ENCODE data around the gene PLEKHG1.
A peak's percentile ranks its signal among the peaks of the same experiment; 100 is the strongest.

Gene PLEKHG1

DNA sequence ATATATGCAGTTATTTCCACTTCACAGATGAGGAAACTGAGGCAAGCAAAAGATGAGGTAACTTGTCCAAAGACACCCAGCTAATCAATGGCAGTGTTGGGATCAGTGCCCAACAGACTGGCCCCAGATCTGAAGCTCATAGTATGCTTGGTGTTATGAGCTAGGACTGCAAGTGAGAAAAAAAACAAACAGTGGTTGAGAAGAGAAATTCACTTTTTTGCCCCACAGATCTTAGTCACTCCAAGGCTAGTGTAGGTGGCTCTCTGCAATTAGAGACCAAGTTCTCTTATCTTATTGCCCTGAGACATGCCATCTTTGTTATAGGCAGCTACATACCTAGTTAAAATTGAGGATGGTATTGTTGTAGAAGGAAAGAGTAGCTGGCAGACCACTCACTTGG, 16.3 kb downstream of the PLEKHG1 start:
- Histone ChIP-seq H3K27me3 (ENCODE audit: control insufficient read depth in 2 of 2, insufficient read depth in 2 of 2, low read length in 2 of 2) (no peaks in the 10 kb centered on the region), H3K9me3 (ENCODE audit: control insufficient read depth in 2 of 2, low read length in 2 of 2) (no peaks in the 10 kb centered on the region), H3K4me3 (ENCODE audit: low read length in 2 of 2) (no peak overlapping the region), H3K4me1 (ENCODE audit: control insufficient read depth in 2 of 2, insufficient read depth in 2 of 2, low read length in 2 of 2) (peaks cover 2 to 21% of the 10 kb centered on the region in 2 donors), H3K9ac (ENCODE audit: low read depth in 1 of 2, low read length in 2 of 2) (no peak overlapping the region), H3K36me3 (ENCODE audit: control insufficient read depth in 2 of 2, insufficient read depth in 2 of 2, low read length in 2 of 2) (no peaks in the 10 kb centered on the region), H3K27ac (ENCODE audit: low read depth in 2 of 2, low read length in 2 of 2) (no peak overlapping the region)

DNA sequence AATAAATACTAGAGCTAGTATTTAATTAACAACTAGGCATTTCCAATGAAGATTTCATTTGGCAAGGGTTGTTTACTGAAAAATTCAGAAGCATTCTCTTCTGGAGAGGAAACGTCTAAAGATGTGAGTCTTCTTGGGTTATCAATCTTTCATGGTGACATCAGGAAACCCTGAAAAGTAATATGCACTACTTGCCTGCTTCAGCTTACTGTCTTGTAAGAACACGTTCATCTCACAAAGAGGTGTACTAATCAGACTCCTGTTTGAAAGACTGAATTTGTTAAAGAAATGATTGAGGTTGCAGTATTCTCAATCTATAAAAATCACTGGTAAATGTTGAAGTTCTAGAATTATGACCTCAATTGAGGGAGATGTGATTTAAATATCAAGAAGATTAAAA, 16.9 kb downstream of the PLEKHG1 start:
- Histone ChIP-seq H3K4me3 (ENCODE audit: low read length in 2 of 2) (no peak overlapping the region), H3K36me3 (ENCODE audit: control insufficient read depth in 2 of 2, insufficient read depth in 2 of 2, low read length in 2 of 2) (no peaks in the 10 kb centered on the region), H3K4me1 (ENCODE audit: control insufficient read depth in 2 of 2, insufficient read depth in 2 of 2, low read length in 2 of 2) (peaks cover 2 to 25% of the 10 kb centered on the region in 2 donors), H3K9me3 (ENCODE audit: control insufficient read depth in 2 of 2, low read length in 2 of 2) (no peaks in the 10 kb centered on the region), H3K27ac (ENCODE audit: low read depth in 2 of 2, low read length in 2 of 2) (no peak overlapping the region), H3K27me3 (ENCODE audit: control insufficient read depth in 2 of 2, insufficient read depth in 2 of 2, low read length in 2 of 2) (no peaks in the 10 kb centered on the region), H3K9ac (ENCODE audit: low read depth in 1 of 2, low read length in 2 of 2) (no peak overlapping the region)

DNA sequence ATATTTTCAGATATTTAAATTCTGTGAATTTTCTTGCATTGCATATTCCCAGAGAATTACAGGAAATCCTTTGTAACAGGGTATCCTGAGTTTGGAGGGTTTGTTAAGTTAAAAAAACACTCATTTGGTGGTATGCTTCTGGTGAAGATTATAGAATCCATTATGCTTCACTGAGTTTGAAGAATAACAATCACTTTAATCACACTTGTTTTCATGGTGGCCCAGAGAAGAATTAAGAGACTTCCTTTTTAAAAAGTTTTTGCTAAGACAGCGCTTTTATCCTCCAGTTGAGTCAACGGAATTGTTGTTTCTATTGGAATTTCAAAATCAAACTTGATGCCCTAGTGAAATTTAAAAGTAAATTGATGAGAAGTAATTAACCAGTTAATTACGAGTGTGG, 17.4 kb downstream of the PLEKHG1 start:
- Histone ChIP-seq H3K4me3 (ENCODE audit: low read length in 2 of 2) (no peak overlapping the region), H3K9me3 (ENCODE audit: control insufficient read depth in 2 of 2, low read length in 2 of 2) (no peaks in the 10 kb centered on the region), H3K36me3 (ENCODE audit: control insufficient read depth in 2 of 2, insufficient read depth in 2 of 2, low read length in 2 of 2) (no peaks in the 10 kb centered on the region), H3K27me3 (ENCODE audit: control insufficient read depth in 2 of 2, insufficient read depth in 2 of 2, low read length in 2 of 2) (no peaks in the 10 kb centered on the region), H3K4me1 (ENCODE audit: control insufficient read depth in 2 of 2, insufficient read depth in 2 of 2, low read length in 2 of 2) (peaks cover 2 to 25% of the 10 kb centered on the region in 2 donors), H3K27ac (ENCODE audit: low read depth in 2 of 2, low read length in 2 of 2) (peak overlapping the region in 1 of 2 donors; percentile 46), H3K9ac (ENCODE audit: low read depth in 1 of 2, low read length in 2 of 2) (no peak overlapping the region)

DNA sequence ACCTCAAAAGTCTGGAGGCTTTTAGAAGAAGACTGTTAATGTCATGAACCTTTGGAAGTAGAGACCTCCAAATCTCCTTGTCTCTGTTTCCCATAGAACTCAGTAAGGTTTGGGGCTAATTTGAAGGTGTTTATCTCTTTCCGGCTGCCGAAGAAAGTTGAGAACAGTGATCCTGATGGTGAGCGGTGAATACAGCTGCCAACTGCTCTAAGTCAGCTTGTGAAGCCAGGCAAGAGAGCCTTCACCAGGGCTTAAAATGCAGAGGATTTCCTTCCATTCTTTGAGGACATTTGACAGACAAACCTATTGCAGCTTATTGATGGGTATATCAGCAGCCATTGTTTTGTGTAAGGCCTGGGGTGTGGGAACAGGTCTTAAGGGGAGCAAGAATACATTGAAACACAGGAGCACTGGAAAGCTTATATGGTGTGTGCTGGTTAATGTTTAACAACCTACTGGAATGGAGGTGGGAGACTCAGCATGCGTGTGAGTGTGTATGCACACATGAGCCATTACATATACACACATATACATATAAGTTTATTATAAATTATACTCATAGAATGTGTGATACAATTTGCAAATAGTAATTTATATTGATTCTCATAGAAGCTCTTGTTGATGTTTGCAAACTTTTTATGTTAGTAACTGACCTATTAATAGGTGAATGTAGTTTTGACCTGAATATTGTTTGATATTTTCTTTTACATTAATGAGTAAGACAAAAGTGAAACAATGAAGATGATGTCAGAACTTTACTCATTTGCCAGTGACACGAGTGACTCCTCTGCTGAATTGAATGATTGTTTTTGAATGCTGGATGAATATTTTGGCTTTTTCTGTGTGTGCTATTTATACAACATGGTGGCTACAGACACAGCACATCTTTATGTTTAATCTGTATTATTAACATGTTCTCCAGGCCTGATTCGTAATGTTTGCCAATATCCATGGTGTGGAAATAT, 18.1 kb downstream of the PLEKHG1 start:
- Histone ChIP-seq H3K27ac (ENCODE audit: low read depth in 2 of 2, low read length in 2 of 2) (peak overlapping the region; percentile 0 to 46), H3K36me3 (ENCODE audit: control insufficient read depth in 2 of 2, insufficient read depth in 2 of 2, low read length in 2 of 2) (no peaks in the 10 kb centered on the region), H3K4me1 (ENCODE audit: control insufficient read depth in 2 of 2, insufficient read depth in 2 of 2, low read length in 2 of 2) (peaks cover 2 to 25% of the 10 kb centered on the region in 2 donors), H3K27me3 (ENCODE audit: control insufficient read depth in 2 of 2, insufficient read depth in 2 of 2, low read length in 2 of 2) (no peaks in the 10 kb centered on the region), H3K4me3 (ENCODE audit: low read length in 2 of 2) (peak overlapping the region in 1 of 2 donors; percentile 9), H3K9ac (ENCODE audit: low read depth in 1 of 2, low read length in 2 of 2) (no peak overlapping the region), H3K9me3 (ENCODE audit: control insufficient read depth in 2 of 2, low read length in 2 of 2) (no peaks in the 10 kb centered on the region)

DNA sequence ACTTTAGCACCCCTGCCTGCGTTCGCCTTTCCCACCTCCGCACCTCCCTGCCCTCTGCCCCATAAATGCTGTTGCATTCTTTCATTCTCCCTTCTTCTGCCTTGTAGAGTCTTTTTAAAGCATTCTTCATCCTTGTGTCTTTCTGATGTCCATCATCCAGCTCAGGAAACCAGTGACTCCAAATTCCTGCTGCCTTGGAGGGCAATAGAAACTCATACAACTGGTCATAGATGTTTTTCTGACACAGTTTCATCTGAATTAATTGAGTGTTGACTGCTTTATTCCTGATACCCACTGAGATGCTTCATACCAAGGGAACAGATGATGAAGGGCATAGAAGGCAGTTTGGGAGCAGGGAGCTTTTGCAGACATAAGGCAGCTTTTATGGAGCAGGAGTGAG, 19.6 kb downstream of the PLEKHG1 start:
- Histone ChIP-seq H3K9me3 (ENCODE audit: control insufficient read depth in 2 of 2, low read length in 2 of 2) (no peaks in the 10 kb centered on the region), H3K9ac (ENCODE audit: low read depth in 1 of 2, low read length in 2 of 2) (no peak overlapping the region), H3K4me3 (ENCODE audit: low read length in 2 of 2) (no peak overlapping the region), H3K27ac (ENCODE audit: low read depth in 2 of 2, low read length in 2 of 2) (peak overlapping the region in 1 of 2 donors; percentile 79), H3K36me3 (ENCODE audit: control insufficient read depth in 2 of 2, insufficient read depth in 2 of 2, low read length in 2 of 2) (no peaks in the 10 kb centered on the region), H3K4me1 (ENCODE audit: control insufficient read depth in 2 of 2, insufficient read depth in 2 of 2, low read length in 2 of 2) (peaks cover 8 to 22% of the 10 kb centered on the region in 2 donors), H3K27me3 (ENCODE audit: control insufficient read depth in 2 of 2, insufficient read depth in 2 of 2, low read length in 2 of 2) (no peaks in the 10 kb centered on the region)

DNA sequence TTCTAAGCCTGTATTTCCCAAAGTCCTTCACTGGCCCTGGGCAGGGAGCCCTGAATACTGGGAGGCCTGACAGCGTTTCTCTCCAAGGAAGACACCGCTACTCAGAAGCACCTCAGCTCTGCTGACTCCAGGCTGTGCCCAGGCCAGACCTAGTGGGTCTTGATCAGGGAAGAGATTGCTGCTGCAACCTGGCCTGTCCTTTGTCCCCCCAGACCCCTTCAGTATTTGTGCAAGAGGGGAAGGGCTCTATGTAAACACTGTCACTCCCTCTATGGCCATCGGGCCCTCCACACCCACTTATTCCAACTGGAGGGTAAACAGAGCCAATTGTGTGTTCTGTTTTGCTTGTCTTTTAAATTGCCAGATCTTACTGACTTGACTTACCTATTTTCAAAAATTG, 20.6 kb downstream of the PLEKHG1 start:
- Histone ChIP-seq H3K9ac (ENCODE audit: low read depth in 1 of 2, low read length in 2 of 2) (no peak overlapping the region), H3K27ac (ENCODE audit: low read depth in 2 of 2, low read length in 2 of 2) (peak overlapping the region; percentile 49 to 79)

DNA sequence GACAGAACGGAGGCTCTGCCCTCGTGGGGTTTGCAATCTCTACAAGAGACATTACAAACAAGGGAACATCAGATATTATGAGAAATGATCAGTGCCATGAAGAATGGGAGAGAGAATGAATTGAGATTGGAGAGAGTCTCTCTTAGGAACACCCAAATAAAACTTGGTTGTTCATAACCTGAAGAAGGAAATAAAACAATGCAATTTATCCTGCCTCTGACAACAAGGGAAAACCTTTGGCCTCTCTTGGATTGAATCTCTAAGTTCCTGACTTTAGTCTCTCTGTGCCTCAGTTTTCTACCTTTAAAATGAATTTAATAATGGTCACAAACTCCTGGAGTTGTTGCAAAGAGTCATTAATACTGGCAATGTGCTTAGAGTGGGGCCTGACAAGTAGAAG, 21.1 kb downstream of the PLEKHG1 start:
- Histone ChIP-seq H3K27me3 (ENCODE audit: control insufficient read depth in 2 of 2, insufficient read depth in 2 of 2, low read length in 2 of 2) (no peaks in the 10 kb centered on the region), H3K9me3 (ENCODE audit: control insufficient read depth in 2 of 2, low read length in 2 of 2) (no peaks in the 10 kb centered on the region), H3K4me3 (ENCODE audit: low read length in 2 of 2) (peak overlapping the region; percentile 27 to 34), H3K4me1 (ENCODE audit: control insufficient read depth in 2 of 2, insufficient read depth in 2 of 2, low read length in 2 of 2) (peaks cover 8 to 22% of the 10 kb centered on the region in 2 donors), H3K9ac (ENCODE audit: low read depth in 1 of 2, low read length in 2 of 2) (no peak overlapping the region), H3K36me3 (ENCODE audit: control insufficient read depth in 2 of 2, insufficient read depth in 2 of 2, low read length in 2 of 2) (no peaks in the 10 kb centered on the region), H3K27ac (ENCODE audit: low read depth in 2 of 2, low read length in 2 of 2) (peak overlapping the region; percentile 54 to 79)

More for the DNA sequence above, 20.6 kb downstream of the PLEKHG1 start:
- Histone ChIP-seq H3K4me3 (ENCODE audit: low read length in 2 of 2) (peak overlapping the region; percentile 34), H3K36me3 (ENCODE audit: control insufficient read depth in 2 of 2, insufficient read depth in 2 of 2, low read length in 2 of 2) (no peaks in the 10 kb centered on the region), H3K9me3 (ENCODE audit: control insufficient read depth in 2 of 2, low read length in 2 of 2) (no peaks in the 10 kb centered on the region), H3K27me3 (ENCODE audit: control insufficient read depth in 2 of 2, insufficient read depth in 2 of 2, low read length in 2 of 2) (no peaks in the 10 kb centered on the region), H3K4me1 (ENCODE audit: control insufficient read depth in 2 of 2, insufficient read depth in 2 of 2, low read length in 2 of 2) (peaks cover 8 to 22% of the 10 kb centered on the region in 2 donors)

DNA sequence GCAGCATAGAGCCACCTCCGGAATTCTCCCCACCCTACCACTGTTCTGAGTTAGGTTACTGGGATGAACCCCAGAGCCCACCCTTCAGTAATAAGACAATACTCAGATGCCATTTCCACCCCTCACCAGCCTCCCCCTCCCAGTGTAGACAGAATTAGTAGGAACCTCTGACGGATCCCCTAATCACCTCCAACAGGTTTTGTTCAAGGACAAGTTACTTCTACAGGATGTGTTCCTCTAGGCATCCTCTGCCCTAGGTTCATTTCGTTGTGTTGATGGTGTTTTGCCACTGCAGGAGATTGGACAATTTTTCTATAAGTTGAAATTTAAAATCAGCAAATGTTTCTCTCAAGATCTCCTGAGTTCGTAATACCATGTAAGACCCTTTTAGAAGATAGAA, 22.8 kb downstream of the PLEKHG1 start:
- no peaks in the 10 kb centered on the region for H3K9me3 ChIP-seq (ENCODE audit: control insufficient read depth in 2 of 2, low read length in 2 of 2)
- H3K4me3 ChIP-seq (ENCODE audit: low read length in 2 of 2) = no peak overlapping the region
- H3K9ac ChIP-seq (ENCODE audit: low read depth in 1 of 2, low read length in 2 of 2) = no peak overlapping the region
- no peaks in the 10 kb centered on the region for H3K36me3 ChIP-seq (ENCODE audit: control insufficient read depth in 2 of 2, insufficient read depth in 2 of 2, low read length in 2 of 2)
- H3K4me1 ChIP-seq (ENCODE audit: control insufficient read depth in 2 of 2, insufficient read depth in 2 of 2, low read length in 2 of 2) = peaks cover 16 to 25% of the 10 kb centered on the region in 2 donors
- H3K27ac ChIP-seq (ENCODE audit: low read depth in 2 of 2, low read length in 2 of 2) = no peak overlapping the region
- no peaks in the 10 kb centered on the region for H3K27me3 ChIP-seq (ENCODE audit: control insufficient read depth in 2 of 2, insufficient read depth in 2 of 2, low read length in 2 of 2)

DNA sequence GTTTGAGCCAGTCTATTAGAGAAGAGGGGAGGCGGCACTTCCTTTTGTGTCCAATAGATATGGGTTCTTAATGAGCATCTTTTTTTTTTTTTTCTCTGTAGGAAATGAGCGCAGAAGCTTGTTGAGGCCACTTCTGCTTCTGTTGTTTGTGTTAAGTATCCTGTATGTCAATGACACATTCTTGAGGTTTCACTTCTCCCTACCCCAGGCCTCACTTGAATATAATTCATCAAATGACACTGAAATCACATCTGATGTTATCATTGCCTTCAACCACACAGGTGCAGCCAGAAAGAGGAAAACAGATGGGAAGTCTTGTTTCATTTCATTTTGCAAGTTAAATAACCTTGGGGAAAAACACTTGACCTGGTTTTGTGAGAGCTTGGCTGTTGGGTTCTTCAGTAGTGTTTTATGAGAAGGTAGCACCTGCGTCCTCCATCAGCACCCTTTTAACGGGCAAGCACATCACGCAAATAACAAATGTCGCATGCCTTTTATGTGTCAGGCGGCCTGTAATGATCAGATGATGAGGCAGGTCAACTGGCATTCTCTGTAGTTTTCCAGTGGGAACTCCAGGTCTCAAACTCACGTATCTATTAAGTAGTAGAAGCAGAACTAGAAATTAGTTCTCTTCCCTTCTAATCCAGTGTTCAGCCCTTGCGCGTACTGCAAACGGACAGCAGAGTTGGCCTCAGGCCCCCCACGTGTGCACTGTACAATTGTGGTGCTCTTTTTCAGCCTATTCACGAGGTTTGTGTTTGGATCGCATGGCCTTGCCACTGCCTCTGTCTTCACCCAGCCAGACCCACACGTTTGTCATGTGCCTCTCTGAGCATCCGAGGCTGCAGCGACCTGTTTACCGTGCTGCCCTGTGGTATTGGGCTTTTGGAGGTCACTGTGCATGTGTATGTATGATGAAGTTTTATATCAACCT, 23.5 kb downstream of the PLEKHG1 start:
- Histone ChIP-seq H3K4me1 (ENCODE audit: control insufficient read depth in 2 of 2, insufficient read depth in 2 of 2, low read length in 2 of 2) (peaks cover 16 to 29% of the 10 kb centered on the region in 2 donors), H3K27me3 (ENCODE audit: control insufficient read depth in 2 of 2, insufficient read depth in 2 of 2, low read length in 2 of 2) (no peaks in the 10 kb centered on the region), H3K4me3 (ENCODE audit: low read length in 2 of 2) (no peak overlapping the region), H3K27ac (ENCODE audit: low read depth in 2 of 2, low read length in 2 of 2) (peak overlapping the region in 1 of 2 donors; percentile 50), H3K36me3 (ENCODE audit: control insufficient read depth in 2 of 2, insufficient read depth in 2 of 2, low read length in 2 of 2) (no peaks in the 10 kb centered on the region), H3K9ac (ENCODE audit: low read depth in 1 of 2, low read length in 2 of 2) (no peak overlapping the region), H3K9me3 (ENCODE audit: control insufficient read depth in 2 of 2, low read length in 2 of 2) (no peaks in the 10 kb centered on the region)

DNA sequence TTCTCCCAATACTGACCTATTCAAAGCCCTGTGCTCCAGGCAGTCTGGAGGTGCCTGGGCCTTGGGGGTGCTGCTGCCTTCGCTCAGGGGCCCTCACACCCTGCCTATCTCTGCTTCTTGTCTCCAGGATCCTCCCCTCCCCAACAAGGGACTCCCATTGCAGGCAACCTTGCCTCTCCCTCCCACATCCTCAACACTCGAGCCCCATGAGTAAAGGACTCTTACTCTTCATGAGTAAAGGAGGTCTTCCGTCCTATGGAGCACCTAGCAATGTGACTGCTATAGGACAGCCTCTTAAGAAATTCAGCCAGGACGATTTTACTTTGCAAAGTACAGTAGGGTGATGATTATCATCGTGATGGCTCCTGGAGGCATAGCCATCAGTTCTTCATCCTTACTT, 24.5 kb downstream of the PLEKHG1 start:
- Histone ChIP-seq H3K4me1 (ENCODE audit: control insufficient read depth in 2 of 2, insufficient read depth in 2 of 2, low read length in 2 of 2) (peaks cover 22 to 31% of the 10 kb centered on the region in 2 donors), H3K36me3 (ENCODE audit: control insufficient read depth in 2 of 2, insufficient read depth in 2 of 2, low read length in 2 of 2) (no peaks in the 10 kb centered on the region), H3K27me3 (ENCODE audit: control insufficient read depth in 2 of 2, insufficient read depth in 2 of 2, low read length in 2 of 2) (no peaks in the 10 kb centered on the region), H3K9me3 (ENCODE audit: control insufficient read depth in 2 of 2, low read length in 2 of 2) (no peaks in the 10 kb centered on the region), H3K4me3 (ENCODE audit: low read length in 2 of 2) (no peak overlapping the region), H3K9ac (ENCODE audit: low read depth in 1 of 2, low read length in 2 of 2) (no peak overlapping the region), H3K27ac (ENCODE audit: low read depth in 2 of 2, low read length in 2 of 2) (no peak overlapping the region)

All from mucosa of rectum (tissue), 2 donors.